BE2C (cell line): ENCODE measurements around the gene BAIAP2L1.

ENCODE experiments used
- DNase-seq: peaks from one replicate; pipeline ENCODE4 v3.0.0-alpha.2; 2020
- H3K27me3 ChIP-seq: fragments of 250-450 bp; sonication (Bioruptor Pico); 2 replicates; pipeline ENCODE4 v1.5.1; 2020; ENCODE audit warnings: mild to moderate bottlenecking
- H3K36me3 ChIP-seq: fragments of 250-450 bp; sonication (Bioruptor Pico); 2 replicates; pipeline ENCODE4 v1.5.1; 2020; ENCODE audit warnings: mild to moderate bottlenecking
- H3K4me1 ChIP-seq: fragments of 250-450 bp; sonication (Bioruptor Pico); 2 replicates; pipeline ENCODE4 v1.5.1; 2020
- H3K4me3 ChIP-seq: 2 replicates; pipeline ENCODE4 v1.5.1; 2011; ENCODE audit warnings: low read depth, low read length
- H3K9me3 ChIP-seq: fragments of 250-450 bp; sonication (Bioruptor Pico); 2 replicates; pipeline ENCODE4 v1.5.1; 2020
- TF ChIP-seq, protein P1 (sequence below): IDR thresholded peaks from 2 replicates; pipeline ENCODE4 v1.5.1; 2012; ENCODE audit warnings: mild to moderate bottlenecking, low read depth, low read length

BAIAP2L1 gene

DNA sequence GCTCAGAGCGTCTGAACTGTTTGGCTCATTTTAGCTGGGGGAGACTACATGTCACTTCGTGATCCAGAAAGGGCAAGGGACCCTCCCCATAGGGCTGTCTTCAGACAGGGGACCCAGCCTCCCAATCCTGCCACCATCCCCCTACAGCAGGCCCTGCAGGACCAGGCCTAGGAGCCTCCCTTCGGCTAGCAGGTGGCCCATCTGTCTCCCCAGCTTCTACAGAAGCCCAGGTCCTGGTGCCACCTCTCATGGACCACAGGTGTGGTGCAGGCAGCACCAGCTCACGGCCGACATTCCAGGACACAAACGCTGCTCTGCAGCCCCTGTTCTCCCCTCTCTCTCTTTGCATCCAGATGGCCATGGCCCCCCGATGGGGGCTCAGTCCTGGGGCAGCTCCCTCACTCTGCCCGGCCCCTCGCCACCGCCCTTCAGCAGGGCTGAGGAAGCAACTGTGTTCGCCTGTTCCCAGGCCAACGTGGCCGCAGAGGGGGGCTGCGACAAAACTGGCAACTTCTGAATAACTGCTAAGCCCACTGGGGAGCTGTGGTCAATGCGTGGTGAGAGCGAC is 159.1 kb downstream of the BAIAP2L1 start:
- Histone ChIP-seq H3K36me3 (no peaks in the 10 kb centered on the region; the same call in 1 of the 2 replicates), H3K4me3 (no peak overlapping the region), H3K9me3 (no peaks in the 10 kb centered on the region), H3K4me1 (no peaks in the 10 kb centered on the region), H3K27me3 (no peaks in the 10 kb centered on the region)
- DNase-seq: no peak
- TF ChIP-seq, protein P1, sequence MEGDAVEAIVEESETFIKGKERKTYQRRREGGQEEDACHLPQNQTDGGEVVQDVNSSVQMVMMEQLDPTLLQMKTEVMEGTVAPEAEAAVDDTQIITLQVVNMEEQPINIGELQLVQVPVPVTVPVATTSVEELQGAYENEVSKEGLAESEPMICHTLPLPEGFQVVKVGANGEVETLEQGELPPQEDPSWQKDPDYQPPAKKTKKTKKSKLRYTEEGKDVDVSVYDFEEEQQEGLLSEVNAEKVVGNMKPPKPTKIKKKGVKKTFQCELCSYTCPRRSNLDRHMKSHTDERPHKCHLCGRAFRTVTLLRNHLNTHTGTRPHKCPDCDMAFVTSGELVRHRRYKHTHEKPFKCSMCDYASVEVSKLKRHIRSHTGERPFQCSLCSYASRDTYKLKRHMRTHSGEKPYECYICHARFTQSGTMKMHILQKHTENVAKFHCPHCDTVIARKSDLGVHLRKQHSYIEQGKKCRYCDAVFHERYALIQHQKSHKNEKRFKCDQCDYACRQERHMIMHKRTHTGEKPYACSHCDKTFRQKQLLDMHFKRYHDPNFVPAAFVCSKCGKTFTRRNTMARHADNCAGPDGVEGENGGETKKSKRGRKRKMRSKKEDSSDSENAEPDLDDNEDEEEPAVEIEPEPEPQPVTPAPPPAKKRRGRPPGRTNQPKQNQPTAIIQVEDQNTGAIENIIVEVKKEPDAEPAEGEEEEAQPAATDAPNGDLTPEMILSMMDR: no peak
